Activated B cell treated with CpG ODN at 0.5 μM for 24 hours (primary cell): ENCODE data around the gene SPATA7. TPM values are rescaled to one million over a fixed set of nuclear protein-coding genes. Genes with fewer than 3 reads are reported as not detected.

Experiments used
- ATAC-seq: fragments of 200-7000 bp; cut with Tn5 transposase; one replicate; pipeline ENCODE4 v1.10.0; 2021; ENCODE audit warnings: low read depth, mild to moderate bottlenecking, moderate library complexity
- CTCF ChIA-PET: fragments of 350-600 bp; sonication (Branson Sonifier 250); formaldehyde crosslinking; loops from one replicate; lab custom pipeline; 2021; ENCODE audit warnings: antibody characterized with exemption; lab: Charles Lee
- POLR2A ChIA-PET: fragments of 350-600 bp; sonication (Branson Sonifier 250); formaldehyde crosslinking; loops from one replicate; lab custom pipeline; 2021; ENCODE audit warnings: antibody characterized with exemption; lab: Charles Lee
- DNase-seq: peaks from one replicate; pipeline ENCODE4 v3.0.0; 2022
- H3K27ac Mint-ChIP-seq: one replicate; pipeline ENCODE4 v1.8.0; 2020; ENCODE audit warnings: mixed read lengths
- H3K27me3 Mint-ChIP-seq: one replicate; pipeline ENCODE4 v1.8.0; 2021; ENCODE audit warnings: mixed read lengths
- H3K36me3 Mint-ChIP-seq: one replicate; pipeline ENCODE4 v1.8.0; 2021; ENCODE audit warnings: low read depth, mixed read lengths
- H3K4me1 Mint-ChIP-seq: one replicate; pipeline ENCODE4 v1.8.0; 2021; ENCODE audit warnings: mixed read lengths
- H3K4me3 Mint-ChIP-seq: one replicate; pipeline ENCODE4 v1.8.0; 2020; ENCODE audit warnings: mild to moderate bottlenecking, mixed read lengths
- H3K9me3 Mint-ChIP-seq: one replicate; pipeline ENCODE4 v1.8.0; 2020; ENCODE audit warnings: mixed read lengths
- CTCF ChIP-seq: fragments of 200-600 bp; IDR thresholded peaks from one replicate; pipeline ENCODE4 v1.8.0; 2022; ENCODE audit warnings: antibody characterized with exemption, mild to moderate bottlenecking
- intact Hi-C: fragments of 100-400 bp; cut with micrococcal nuclease; formaldehyde crosslinking; loops from one replicate; pipeline ENCODE4 v1.15.1; 2024
- total RNA-seq: library from RNA; stranded (reverse); gene quantifications from 2 replicates; pipeline ENCODE4 v1.2.3, GENCODE V29; 2022

Gene SPATA7
- total RNA-seq, 1 donor from 2014 or later, result 1.6 TPM

- CTCF ChIA-PET, result no interaction called here
- no peak overlapping the region for H3K4me3 Mint-ChIP-seq
Observed at GRCh38 chr14:88351966-88352691, 33.3 kb upstream of the SPATA7 start.

DNA sequence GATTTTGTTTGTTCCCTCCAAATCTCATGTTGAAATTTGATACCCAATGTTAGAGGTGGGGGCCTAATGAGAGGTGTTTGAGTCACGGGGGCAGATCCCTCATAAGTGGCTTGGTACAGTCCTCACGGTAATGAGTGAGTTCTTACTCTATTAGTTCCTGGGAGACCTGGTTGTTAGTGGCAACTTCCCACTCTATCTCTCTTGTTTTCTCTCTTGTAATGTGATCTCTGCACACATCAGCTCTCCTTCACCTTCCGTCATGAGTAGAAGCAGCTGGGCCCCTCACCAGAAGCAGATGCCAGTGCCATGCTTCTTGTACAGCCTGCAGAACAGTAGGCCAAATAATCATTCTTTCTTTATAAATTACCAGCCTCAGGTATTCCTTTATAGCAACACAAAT, 32.8 kb upstream of the SPATA7 start:
- ATAC-seq, result no peak
- no peaks in the 10 kb centered on the region for H3K9me3 Mint-ChIP-seq
- no peaks in the 10 kb centered on the region for H3K4me1 Mint-ChIP-seq
- no peak overlapping the region for H3K4me3 Mint-ChIP-seq
- no peaks in the 10 kb centered on the region for H3K27me3 Mint-ChIP-seq
- no peaks in the 10 kb centered on the region for H3K36me3 Mint-ChIP-seq
- no peak for TF ChIP-seq CTCF
- intact Hi-C loops, result no loop called here
- no peak for DNase-seq
- POLR2A ChIA-PET, result no interaction called here
- CTCF ChIA-PET, result no interaction called here
- H3K27ac Mint-ChIP-seq, result no peak overlapping the region

More at GRCh38 chr14:88351966-88352691, 33.3 kb upstream of the SPATA7 start:
- intact Hi-C loops, result no loop called here
- peaks cover 2% of the 10 kb centered on the region for H3K27me3 Mint-ChIP-seq
- no peak for ATAC-seq
- H3K9me3 Mint-ChIP-seq, result no peaks in the 10 kb centered on the region
- no peaks in the 10 kb centered on the region for H3K36me3 Mint-ChIP-seq
- H3K4me1 Mint-ChIP-seq, result no peaks in the 10 kb centered on the region
- POLR2A ChIA-PET, result no interaction called here
- DNase-seq, result no peak
- no peak for TF ChIP-seq CTCF
- H3K27ac Mint-ChIP-seq, result no peak overlapping the region

DNA sequence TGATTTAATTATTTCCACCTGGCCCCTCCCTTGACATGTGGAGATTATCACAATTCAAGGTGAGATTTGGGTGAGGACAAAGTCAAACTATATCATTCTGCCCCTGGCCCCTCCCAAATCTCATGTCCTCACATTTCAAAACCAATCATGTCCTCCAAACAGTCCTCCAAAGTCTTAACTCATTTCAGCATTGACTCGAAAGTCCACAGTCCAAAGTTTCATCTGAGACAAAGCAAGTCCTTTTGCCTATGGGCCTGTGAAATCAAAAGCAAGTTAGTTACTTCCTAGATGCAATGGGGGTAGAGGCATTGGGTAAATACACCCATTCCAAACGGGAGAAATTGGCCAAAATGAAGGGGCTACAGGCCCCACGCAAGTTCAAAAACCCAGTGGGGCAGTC, 31.1 kb upstream of the SPATA7 start:
- POLR2A ChIA-PET, result no interaction called here
- no peak for TF ChIP-seq CTCF

GRCh38 chr14:88359500-88359899, 26.0 kb upstream of the SPATA7 start:
- H3K27ac Mint-ChIP-seq, result no peak overlapping the region
- H3K36me3 Mint-ChIP-seq, result no peaks in the 10 kb centered on the region
- H3K9me3 Mint-ChIP-seq, result peaks cover 10% of the 10 kb centered on the region
- no peak overlapping the region for H3K4me3 Mint-ChIP-seq
- peaks cover 12% of the 10 kb centered on the region for H3K27me3 Mint-ChIP-seq
- ATAC-seq, result no peak
- H3K4me1 Mint-ChIP-seq, result no peaks in the 10 kb centered on the region
- no peak for TF ChIP-seq CTCF
- POLR2A ChIA-PET, result no interaction called here
- no peak for DNase-seq
- CTCF ChIA-PET, result no interaction called here
- intact Hi-C loops, result no loop called here

More for the DNA sequence above, 31.1 kb upstream of the SPATA7 start:
- ATAC-seq, result no peak
- Mint-ChIP-seq H3K4me1 (no peaks in the 10 kb centered on the region), H3K27me3 (peaks cover 4% of the 10 kb centered on the region), H3K9me3 (no peaks in the 10 kb centered on the region), H3K4me3 (no peak overlapping the region), H3K36me3 (no peaks in the 10 kb centered on the region), H3K27ac (no peak overlapping the region)
- DNase-seq, result no peak
- intact Hi-C loops, result no loop called here
- CTCF ChIA-PET, result no interaction called here

DNA sequence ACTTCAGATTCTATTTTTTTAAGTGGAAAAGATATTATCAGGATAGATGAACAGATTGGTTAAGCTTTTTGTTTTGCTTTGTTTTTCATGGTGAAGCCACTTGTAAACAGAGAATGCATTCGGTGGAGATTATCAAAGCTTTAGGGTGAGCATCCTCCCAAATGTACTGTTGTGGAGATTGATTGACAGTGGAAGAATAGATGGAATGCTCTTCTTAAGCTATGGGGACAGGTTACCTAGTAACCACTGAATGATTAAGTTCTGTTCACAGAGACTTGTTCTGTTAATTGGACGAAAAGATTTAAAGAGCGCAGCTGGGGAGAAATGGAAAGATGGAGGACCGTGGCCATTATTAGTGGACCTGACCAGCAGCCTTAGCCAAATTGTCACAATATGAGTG, 21.8 kb upstream of the SPATA7 start:
- H3K4me3 Mint-ChIP-seq, result no peak overlapping the region
- no peaks in the 10 kb centered on the region for H3K36me3 Mint-ChIP-seq
- H3K27me3 Mint-ChIP-seq, result peaks cover 11% of the 10 kb centered on the region
- TF ChIP-seq CTCF, result no peak
- H3K9me3 Mint-ChIP-seq, result peaks cover 10% of the 10 kb centered on the region
- no peaks in the 10 kb centered on the region for H3K4me1 Mint-ChIP-seq
- POLR2A ChIA-PET, result no interaction called here
- CTCF ChIA-PET, result no interaction called here
- intact Hi-C loops, result no loop called here
- no peak for DNase-seq
- ATAC-seq, result no peak
- no peak overlapping the region for H3K27ac Mint-ChIP-seq
